ENCODE data around the gene ELP2. TPM values are rescaled to one million over a fixed set of nuclear protein-coding genes. Genes with fewer than 3 reads are reported as not detected.

ELP2 gene
- total and polyA plus RNA-seq, 8 donors, result 35.1 to 73.3 (median 50.3) TPM

- no peak for DNase-seq
- Histone ChIP-seq H3K27me3 (no peaks in the 10 kb centered on the region), H3K9me3 (no peaks in the 10 kb centered on the region), H3K4me1 (peaks cover 0 to 4% (median 0%) of the 10 kb centered on the region in 3 donors), H3K36me3 (no peaks in the 10 kb centered on the region), H3K4me3 (no peak overlapping the region), H3K27ac (no peak overlapping the region)
- WGBS, 2 donors, result 95 to 97% methylated on average over 3 of the region's 3 CpGs
- TF ChIP-seq CTCF (IDR thresholded peaks at IDR 0.05), result no peak
- intact Hi-C loops (cut with DNase I), result no loop called here
- no peak for FAIRE-seq
- ATAC-seq, result no peak
Measured at GRCh38 chr18:36191286-36191685, 61.6 kb downstream of the ELP2 start.

DNA sequence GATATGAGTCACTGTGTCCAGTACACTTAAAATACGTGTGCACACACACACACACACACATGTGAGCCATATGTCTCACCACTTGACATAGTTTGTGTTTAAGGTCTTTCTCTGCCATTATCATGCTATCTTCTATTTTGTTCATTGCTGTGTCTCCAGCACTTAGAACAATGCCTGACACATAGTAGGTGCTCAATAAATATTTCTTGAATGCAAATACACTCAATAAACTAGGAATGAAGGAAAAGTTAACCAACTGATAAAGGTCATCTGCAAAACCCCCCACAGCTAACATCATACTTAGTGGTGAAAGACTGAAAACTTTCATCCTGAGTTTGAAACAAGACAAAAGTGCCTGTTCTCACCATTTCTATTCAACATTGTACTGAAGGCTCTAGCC lies 62.0 kb downstream of the ELP2 start:
- no peaks in the 10 kb centered on the region for H3K27me3 ChIP-seq
- peaks cover 0 to 4% (median 0%) of the 10 kb centered on the region in 3 donors for H3K4me1 ChIP-seq
- H3K27ac ChIP-seq, result no peak overlapping the region
- ATAC-seq (no peak), DNase-seq (no peak), FAIRE-seq (no peak)
- H3K9me3 ChIP-seq, result no peaks in the 10 kb centered on the region
- WGBS, 2 donors, result 86 to 88% methylated on average over 1 of the region's 1 CpG
- intact Hi-C loops (cut with DNase I), result no loop called here
- no peaks in the 10 kb centered on the region for H3K36me3 ChIP-seq
- no peak overlapping the region for H3K4me3 ChIP-seq
- TF ChIP-seq CTCF (IDR thresholded peaks at IDR 0.05), result no peak

GRCh38 chr18:36194600-36195315 lies 65.1 kb downstream of the ELP2 start:
- Histone ChIP-seq H3K9me3 (no peaks in the 10 kb centered on the region), H3K27ac (no peak overlapping the region), H3K4me1 (no peaks in the 10 kb centered on the region), H3K27me3 (no peaks in the 10 kb centered on the region), H3K4me3 (no peak overlapping the region), H3K36me3 (no peaks in the 10 kb centered on the region)
- TF ChIP-seq CTCF (IDR thresholded peaks at IDR 0.05), result no peak
- 79 to 80% methylated on average over 8 of the region's 8 CpGs for WGBS, 2 donors
- DNase-seq (no peak), ATAC-seq (no peak), FAIRE-seq (no peak)
- intact Hi-C loops (cut with DNase I), result no loop called here

GRCh38 chr18:36195427-36196122 lies 65.9 kb downstream of the ELP2 start:
- H3K36me3 ChIP-seq, result no peaks in the 10 kb centered on the region
- no peak for DNase-seq
- intact Hi-C loops (cut with DNase I), result no loop called here
- no peaks in the 10 kb centered on the region for H3K4me1 ChIP-seq
- no peaks in the 10 kb centered on the region for H3K27me3 ChIP-seq
- no peak for ATAC-seq
- H3K4me3 ChIP-seq, result no peak overlapping the region
- WGBS, 2 donors, result 77 to 81% methylated on average over 3 of the region's 3 CpGs
- no peak for FAIRE-seq
- no peak overlapping the region for H3K27ac ChIP-seq
- no peak for TF ChIP-seq CTCF (IDR thresholded peaks at IDR 0.05)
- H3K9me3 ChIP-seq, result no peaks in the 10 kb centered on the region
